Measurements from ENCODE around the gene STXBP6. TPM values are rescaled to one million over a fixed set of nuclear protein-coding genes. Genes with fewer than 3 reads are reported as not detected.

STXBP6 gene
- total RNA-seq = 7.3 and 8.5 TPM in 2 replicates

DNA sequence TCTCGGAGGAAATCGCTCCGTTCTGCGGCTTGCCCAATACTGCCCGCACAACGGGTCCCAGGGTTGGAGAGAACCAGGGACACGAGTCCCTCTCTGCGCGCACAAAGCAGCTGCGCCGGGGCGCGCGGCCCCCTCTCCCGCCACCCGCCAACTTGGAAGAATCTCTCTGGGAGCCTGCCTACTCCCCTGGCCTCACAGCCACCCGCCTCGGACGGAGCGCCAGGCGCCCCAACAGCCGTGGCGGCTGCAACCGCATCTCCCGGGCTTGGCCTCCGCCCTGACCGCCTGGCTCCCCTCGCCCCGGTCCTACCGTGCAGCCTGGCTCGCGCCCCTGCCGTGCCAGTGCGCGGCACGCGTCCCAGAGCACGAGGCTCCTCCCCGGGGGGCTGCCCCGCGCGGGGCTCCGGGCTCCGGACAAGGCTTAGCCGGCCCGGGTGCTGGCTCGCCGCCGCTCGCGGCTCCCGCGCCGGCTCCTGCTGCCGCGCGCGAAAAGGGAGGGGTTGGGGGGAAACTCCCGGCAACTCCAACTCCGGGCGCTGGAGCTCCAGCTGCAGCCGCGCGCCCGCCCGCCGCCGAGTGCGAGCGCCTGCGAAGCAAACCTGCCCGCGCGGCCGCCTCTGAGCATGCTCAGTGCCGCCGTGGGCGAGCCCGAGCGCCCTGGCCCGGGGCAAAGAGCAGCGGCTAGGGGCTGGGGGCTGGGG is at the start of gene STXBP6:
STXBP6 (minus strand) TSS at position 580 of the 701 bp plus-strand sequence. CDS start 75,329 bp downstream, outside the sequence.

